ENCODE data around the gene EXOSC10. TPM values are rescaled to one million over a fixed set of nuclear protein-coding genes. Genes with fewer than 3 reads are reported as not detected.
A peak's percentile ranks its signal among the peaks of the same experiment; 100 is the strongest.

Gene EXOSC10
- total RNA-seq, 1 experiment from 2014 or later = 93.1 TPM

GRCh38 chr1:11138952-11139351, 39.3 kb upstream of the EXOSC10 start:
- no peak for TF ChIP-seq TCF7L2 (IDR thresholded peaks at IDR 0.05; ENCODE audit: low read depth, low read length)
- TF ChIP-seq SIN3A (IDR thresholded peaks at IDR 0.05; ENCODE audit: borderline replicate concordance, insufficient read depth, low read depth, low read length) = no peak
- TF ChIP-seq, protein P1, sequence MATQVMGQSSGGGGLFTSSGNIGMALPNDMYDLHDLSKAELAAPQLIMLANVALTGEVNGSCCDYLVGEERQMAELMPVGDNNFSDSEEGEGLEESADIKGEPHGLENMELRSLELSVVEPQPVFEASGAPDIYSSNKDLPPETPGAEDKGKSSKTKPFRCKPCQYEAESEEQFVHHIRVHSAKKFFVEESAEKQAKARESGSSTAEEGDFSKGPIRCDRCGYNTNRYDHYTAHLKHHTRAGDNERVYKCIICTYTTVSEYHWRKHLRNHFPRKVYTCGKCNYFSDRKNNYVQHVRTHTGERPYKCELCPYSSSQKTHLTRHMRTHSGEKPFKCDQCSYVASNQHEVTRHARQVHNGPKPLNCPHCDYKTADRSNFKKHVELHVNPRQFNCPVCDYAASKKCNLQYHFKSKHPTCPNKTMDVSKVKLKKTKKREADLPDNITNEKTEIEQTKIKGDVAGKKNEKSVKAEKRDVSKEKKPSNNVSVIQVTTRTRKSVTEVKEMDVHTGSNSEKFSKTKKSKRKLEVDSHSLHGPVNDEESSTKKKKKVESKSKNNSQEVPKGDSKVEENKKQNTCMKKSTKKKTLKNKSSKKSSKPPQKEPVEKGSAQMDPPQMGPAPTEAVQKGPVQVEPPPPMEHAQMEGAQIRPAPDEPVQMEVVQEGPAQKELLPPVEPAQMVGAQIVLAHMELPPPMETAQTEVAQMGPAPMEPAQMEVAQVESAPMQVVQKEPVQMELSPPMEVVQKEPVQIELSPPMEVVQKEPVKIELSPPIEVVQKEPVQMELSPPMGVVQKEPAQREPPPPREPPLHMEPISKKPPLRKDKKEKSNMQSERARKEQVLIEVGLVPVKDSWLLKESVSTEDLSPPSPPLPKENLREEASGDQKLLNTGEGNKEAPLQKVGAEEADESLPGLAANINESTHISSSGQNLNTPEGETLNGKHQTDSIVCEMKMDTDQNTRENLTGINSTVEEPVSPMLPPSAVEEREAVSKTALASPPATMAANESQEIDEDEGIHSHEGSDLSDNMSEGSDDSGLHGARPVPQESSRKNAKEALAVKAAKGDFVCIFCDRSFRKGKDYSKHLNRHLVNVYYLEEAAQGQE (IDR thresholded peaks at IDR 0.05; ENCODE audit: insufficient read depth in 1 of 2, low read depth in 2 of 2, low read length in 1 of 2) = no peak
- Histone ChIP-seq H3K27ac (ENCODE audit: low read length) (peak overlapping the region; percentile 78), H3K9me3 (ENCODE audit: control insufficient read depth, insufficient read depth, low read depth, low read length) (no peaks in the 10 kb centered on the region), H3K4me3 (ENCODE audit: low read depth in 2 of 2, low read length in 2 of 2) (no peak overlapping the region), H3K36me3 (ENCODE audit: control insufficient read depth, insufficient read depth, low read length) (peaks cover 13% of the 10 kb centered on the region), H3K4me1 (ENCODE audit: control insufficient read depth, insufficient read depth, low read length) (peaks cover 17% of the 10 kb centered on the region), H3K27me3 (ENCODE audit: control insufficient read depth, insufficient read depth, low read length) (no peaks in the 10 kb centered on the region)
- intact Hi-C loops (cut with micrococcal nuclease; ENCODE audit: unreplicated experiment) = no loop called here
- ATAC-seq (no peak), DNase-seq (ENCODE audit: low read depth, low spot score) (no peak)
- ChIA-PET CTCF (no interaction called here), POLR2A (no interaction called here)
- in situ Hi-C loops (cut with HindIII; ENCODE audit: low pct_unique_long_range_greater_than_20kb, low sequenced_read_pairs) = no loop called here
- no TSS peak for BruUV-seq (replicated peaks)

DNA sequence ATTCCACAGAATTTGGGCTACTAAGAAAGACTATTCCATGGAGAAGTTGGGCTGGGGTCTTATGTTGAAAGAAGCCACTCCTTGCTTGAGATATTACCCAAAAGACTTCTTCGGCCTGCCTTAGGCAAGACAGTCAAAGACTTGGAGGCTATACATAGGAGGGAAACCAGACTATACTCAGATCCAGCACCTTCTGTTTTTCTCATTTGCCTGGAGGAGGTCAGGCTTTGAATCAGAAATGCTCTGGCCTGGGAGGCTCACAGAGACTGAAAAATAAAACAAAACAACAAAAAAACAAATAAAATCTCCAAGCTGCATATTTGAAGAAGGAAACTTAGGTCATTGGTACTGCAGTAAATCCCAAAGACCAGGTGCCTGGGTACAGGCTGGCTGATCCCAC, 38.4 kb upstream of the EXOSC10 start:
- TF ChIP-seq, protein P1 (IDR thresholded peaks at IDR 0.05; ENCODE audit: insufficient read depth in 1 of 2, low read depth in 2 of 2, low read length in 1 of 2) = no peak
- TF ChIP-seq, protein P2, sequence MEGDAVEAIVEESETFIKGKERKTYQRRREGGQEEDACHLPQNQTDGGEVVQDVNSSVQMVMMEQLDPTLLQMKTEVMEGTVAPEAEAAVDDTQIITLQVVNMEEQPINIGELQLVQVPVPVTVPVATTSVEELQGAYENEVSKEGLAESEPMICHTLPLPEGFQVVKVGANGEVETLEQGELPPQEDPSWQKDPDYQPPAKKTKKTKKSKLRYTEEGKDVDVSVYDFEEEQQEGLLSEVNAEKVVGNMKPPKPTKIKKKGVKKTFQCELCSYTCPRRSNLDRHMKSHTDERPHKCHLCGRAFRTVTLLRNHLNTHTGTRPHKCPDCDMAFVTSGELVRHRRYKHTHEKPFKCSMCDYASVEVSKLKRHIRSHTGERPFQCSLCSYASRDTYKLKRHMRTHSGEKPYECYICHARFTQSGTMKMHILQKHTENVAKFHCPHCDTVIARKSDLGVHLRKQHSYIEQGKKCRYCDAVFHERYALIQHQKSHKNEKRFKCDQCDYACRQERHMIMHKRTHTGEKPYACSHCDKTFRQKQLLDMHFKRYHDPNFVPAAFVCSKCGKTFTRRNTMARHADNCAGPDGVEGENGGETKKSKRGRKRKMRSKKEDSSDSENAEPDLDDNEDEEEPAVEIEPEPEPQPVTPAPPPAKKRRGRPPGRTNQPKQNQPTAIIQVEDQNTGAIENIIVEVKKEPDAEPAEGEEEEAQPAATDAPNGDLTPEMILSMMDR (IDR thresholded peaks at IDR 0.05) = no peak
- ATAC-seq = no peak
- POLR2A ChIA-PET = no interaction called here
- CTCF ChIA-PET = no interaction called here
- BruUV-seq (replicated peaks) = no TSS peak
- Histone ChIP-seq H3K4me1 (ENCODE audit: control insufficient read depth, insufficient read depth, low read length) (peaks cover 24% of the 10 kb centered on the region), H3K27ac (ENCODE audit: low read length) (peak overlapping the region; percentile 78), H3K27me3 (ENCODE audit: control insufficient read depth, insufficient read depth, low read length) (no peaks in the 10 kb centered on the region), H3K4me3 (ENCODE audit: low read depth in 2 of 2, low read length in 2 of 2) (no peak overlapping the region), H3K36me3 (ENCODE audit: control insufficient read depth, insufficient read depth, low read length) (peaks cover 9% of the 10 kb centered on the region), H3K9me3 (ENCODE audit: control insufficient read depth, insufficient read depth, low read depth, low read length) (no peaks in the 10 kb centered on the region)
- in situ Hi-C loops (cut with HindIII; ENCODE audit: low pct_unique_long_range_greater_than_20kb, low sequenced_read_pairs) (no loop called here), intact Hi-C loops (cut with micrococcal nuclease; ENCODE audit: unreplicated experiment) (no loop called here)
- no peak for DNase-seq (ENCODE audit: low read depth, low spot score)
